Activated CD8-positive, alpha-beta memory T cell treated with anti-CD3 and anti-CD28 coated beads for 24 hours (primary cell): ENCODE results near the gene PRR15L.
"Not testable (repeated sequence)": the region's sequence is repeated elsewhere in the genome, so short reads cannot be mapped to it uniquely, and the experiment has no call there.

Experiments used
- DNase-seq: peaks from one replicate; pipeline ENCODE4 v3.0.0-alpha.2; 2020

The PRR15L gene

GRCh38 chr17:47957591-47958490, at the start of gene PRR15L:
Gene PRR15L, minus strand, starts transcription at chr17:47957883. Its CDS starts 4,649 bp downstream, at chr17:47953234.
- DNase-seq: no peak

GRCh38 chr17:48006936-48007709, 49.4 kb upstream of the PRR15L start:
- no peak for DNase-seq

- DNase-seq: no peak
Observed at GRCh38 chr17:48004983-48005382, 47.3 kb upstream of the PRR15L start.

GRCh38 chr17:48003417-48004151, 45.9 kb upstream of the PRR15L start:
- DNase-seq: no peak

GRCh38 chr17:48002916-48003416, 45.3 kb upstream of the PRR15L start:
- DNase-seq: no peak

GRCh38 chr17:48002266-48002915, 44.7 kb upstream of the PRR15L start:
- no peak for DNase-seq

- not testable (repeated sequence) for DNase-seq
Observed at GRCh38 chr17:48001657-48002056, 44.0 kb upstream of the PRR15L start.

GRCh38 chr17:48001197-48001596, 43.5 kb upstream of the PRR15L start:
- DNase-seq: no peak

- no peak for DNase-seq
Observed at GRCh38 chr17:47999582-47999981, 41.9 kb upstream of the PRR15L start.

- no peak for DNase-seq
Observed at GRCh38 chr17:47998044-47998443, 40.4 kb upstream of the PRR15L start.

GRCh38 chr17:47997586-47997985, 39.9 kb upstream of the PRR15L start:
- DNase-seq: no peak

- DNase-seq: no peak
Observed at GRCh38 chr17:47996201-47996600, 38.5 kb upstream of the PRR15L start.

GRCh38 chr17:47995241-47995935, 37.7 kb upstream of the PRR15L start:
- no peak for DNase-seq

- DNase-seq: no peak
Observed at GRCh38 chr17:47994724-47995123, 37.0 kb upstream of the PRR15L start.

- DNase-seq: no peak
Observed at GRCh38 chr17:47993964-47994363, 36.3 kb upstream of the PRR15L start.

GRCh38 chr17:47993031-47993564, 35.4 kb upstream of the PRR15L start:
- DNase-seq: no peak

- DNase-seq: no peak
Observed at GRCh38 chr17:47992216-47992615, 34.5 kb upstream of the PRR15L start.

- no peak for DNase-seq
Observed at GRCh38 chr17:47990962-47991731, 33.5 kb upstream of the PRR15L start.

- no peak for DNase-seq
Observed at GRCh38 chr17:47989700-47990099, 32.0 kb upstream of the PRR15L start.

GRCh38 chr17:47989159-47989558, 31.5 kb upstream of the PRR15L start:
- DNase-seq: no peak

- DNase-seq: not testable (repeated sequence)
Observed at GRCh38 chr17:47988445-47988844, 30.8 kb upstream of the PRR15L start.
